ENCODE data around the gene LRRC28.

GRCh38 chr15:99211926-99212325 is 39.4 kb upstream of the LRRC28 start:
- TF ChIP-seq CTCF (IDR thresholded peaks at IDR 0.05) (no peak), POLR2A (IDR thresholded peaks at IDR 0.05) (no peak)

Measured in lower leg skin (tissue), 3 donors.